Endodermal cell (in vitro differentiated cells): ENCODE results near the gene ZFP57. TPM values are rescaled to one million over a fixed set of nuclear protein-coding genes. Genes with fewer than 3 reads are reported as not detected.
"Not testable (repeated sequence)": the region's sequence is repeated elsewhere in the genome, so short reads cannot be mapped to it uniquely, and the experiment has no call there.

Source experiments
- DNase-seq: peaks from one replicate; pipeline ENCODE4 v3.0.0-alpha.2; 2017
- H3K27ac ChIP-seq: 2 replicates; pipeline ENCODE4 v1.5.1; 2013; ENCODE audit warnings: mild to moderate bottlenecking, low read depth, low read length, moderate library complexity
- H3K27me3 ChIP-seq: 2 replicates; pipeline ENCODE4 v1.6.1; 2013; ENCODE audit warnings: mild to moderate bottlenecking, low read length, moderate library complexity; ENCODE audit not compliant: insufficient read depth, control insufficient read depth, poor library complexity, severe bottlenecking
- H3K36me3 ChIP-seq: 2 replicates; pipeline ENCODE4 v1.7.0; 2013; ENCODE audit warnings: mild to moderate bottlenecking, low read length, moderate library complexity; ENCODE audit not compliant: control insufficient read depth, insufficient read depth
- H3K4me1 ChIP-seq: one replicate; pipeline ENCODE4 v1.7.0; 2013; ENCODE audit warnings: low read length; ENCODE audit not compliant: control insufficient read depth, insufficient read depth
- H3K4me3 ChIP-seq: 2 replicates; pipeline ENCODE4 v1.5.1; 2013; ENCODE audit warnings: mild to moderate bottlenecking, low read length, moderate library complexity
- H3K9ac ChIP-seq: 2 replicates; pipeline ENCODE4 v1.6.1; 2013; ENCODE audit warnings: mild to moderate bottlenecking, low read length, moderate library complexity; ENCODE audit not compliant: poor library complexity, severe bottlenecking; ENCODE audit errors: extremely low read depth
- H3K9me3 ChIP-seq: 2 replicates; pipeline ENCODE4 v1.6.1; 2013; ENCODE audit warnings: mild to moderate bottlenecking, low read length, moderate library complexity; ENCODE audit not compliant: control insufficient read depth
- H3K27ac Mint-ChIP-seq: 2 replicates; pipeline ENCODE4 v1.8.0; 2020; ENCODE audit warnings: mixed read lengths
- H3K27me3 Mint-ChIP-seq: 2 replicates; pipeline ENCODE4 v1.8.0; 2021; ENCODE audit warnings: mild to moderate bottlenecking, mixed read lengths; ENCODE audit not compliant: insufficient read depth
- H3K36me3 Mint-ChIP-seq: 2 replicates; pipeline ENCODE4 v1.8.0; 2020; ENCODE audit warnings: low read depth, mixed read lengths
- H3K4me1 Mint-ChIP-seq: 2 replicates; pipeline ENCODE4 v1.8.0; 2020; ENCODE audit warnings: mixed read lengths
- H3K4me3 Mint-ChIP-seq: 2 replicates; pipeline ENCODE4 v1.8.0; 2020; ENCODE audit warnings: mild to moderate bottlenecking, moderate library complexity, mixed read lengths
- H3K9me3 Mint-ChIP-seq: 2 replicates; pipeline ENCODE4 v1.8.0; 2020; ENCODE audit warnings: mild to moderate bottlenecking, mixed read lengths
- CTCF ChIP-seq: fragments of 200-600 bp; sonication (generic); conservative IDR thresholded peaks from 2 replicates; pipeline ENCODE4 v1.5.0; 2021; ENCODE audit warnings: antibody characterized with exemption, mild to moderate bottlenecking
- WGBS, 2 experiments: methylation state at CpG; one replicate each; pipeline versions ENCODE4 v1.1.5 to v1.1.7; 2013; ENCODE audit warnings: missing lambda C conversion rate in 2 of 2, mixed read lengths in 1 of 2; ENCODE audit not compliant: insufficient coverage in 1 of 2, insufficient read length in 1 of 2; 5-methylcytosine and 5-hydroxymethylcytosine counted together
- total RNA-seq, 2 donors: library from RNA; stranded (reverse); fragmentation: NEBNext Ultra II Directional in 1 of 2; extraction: Animal tissue kit (Norgen Biotek cat#: 25700) in 1 of 2; gene quantifications; 2 replicates in 1 of 2; 3 replicates in 1 of 2; pipeline ENCODE4 v1.2.1, GENCODE V29; 2021

ZFP57 gene
- total RNA-seq, 2 donors from 2014 or later, result 0.24 to 0.59 TPM

- Histone ChIP-seq H3K27me3 (no peaks in the 10 kb centered on the region), H3K4me3 (no peak overlapping the region), H3K9me3 (no peaks in the 10 kb centered on the region), H3K27ac (no peak overlapping the region), H3K4me1 (no peaks in the 10 kb centered on the region), H3K36me3 (no peaks in the 10 kb centered on the region), H3K9ac (no peak overlapping the region)
- TF ChIP-seq CTCF, result no peak
- Mint-ChIP-seq H3K9me3 (no peaks in the 10 kb centered on the region), H3K4me1 (peaks cover 23% of the 10 kb centered on the region), H3K27ac (no peak overlapping the region), H3K36me3 (no peaks in the 10 kb centered on the region), H3K4me3 (no peak overlapping the region), H3K27me3 (peaks cover 5% of the 10 kb centered on the region)
- WGBS, 2 experiments, result 95% methylated on average over 12 of the region's 12 CpGs
- DNase-seq, result no peak
These were observed 7.8 kb downstream of the ZFP57 start for GRCh38 chr6:29673161-29673560.

- not testable (repeated sequence) for H3K36me3 ChIP-seq, H3K27me3 ChIP-seq, H3K9me3 ChIP-seq, H3K9me3 Mint-ChIP-seq, H3K4me3 Mint-ChIP-seq, H3K36me3 Mint-ChIP-seq, DNase-seq, H3K27ac ChIP-seq, H3K9ac ChIP-seq, H3K4me3 ChIP-seq, H3K4me1 ChIP-seq, H3K27me3 Mint-ChIP-seq, H3K27ac Mint-ChIP-seq
- WGBS, 2 experiments, result 83 to 100% methylated on average over 3 to 4 of the region's 5 CpGs
- peaks cover 30% of the 10 kb centered on the region for H3K4me1 Mint-ChIP-seq
These were observed 8.8 kb downstream of the ZFP57 start for GRCh38 chr6:29672116-29672515.

GRCh38 chr6:29671026-29671425 is 9.9 kb downstream of the ZFP57 start:
- Histone ChIP-seq H3K27ac (no peak overlapping the region), H3K36me3 (no peaks in the 10 kb centered on the region), H3K4me1 (no peaks in the 10 kb centered on the region), H3K9me3 (no peaks in the 10 kb centered on the region), H3K4me3 (no peak overlapping the region), H3K27me3 (no peaks in the 10 kb centered on the region), H3K9ac (no peak overlapping the region)
- H3K9me3 Mint-ChIP-seq, result no peaks in the 10 kb centered on the region
- WGBS, 2 experiments, result 88% methylated on average over 1 of the region's 1 CpG; no CpG with 5 or more reads in 1 of the 2 experiments
- no peak for TF ChIP-seq CTCF
- DNase-seq, result no peak
- peaks cover 6% of the 10 kb centered on the region for H3K27me3 Mint-ChIP-seq
- H3K4me1 Mint-ChIP-seq, result peaks cover 33% of the 10 kb centered on the region
- H3K27ac Mint-ChIP-seq, result no peak overlapping the region
- no peak overlapping the region for H3K4me3 Mint-ChIP-seq
- H3K36me3 Mint-ChIP-seq, result no peaks in the 10 kb centered on the region

GRCh38 chr6:29667158-29667557 is 13.8 kb downstream of the ZFP57 start:
- Histone ChIP-seq H3K4me3 (no peak overlapping the region), H3K9ac (no peak overlapping the region), H3K9me3 (no peaks in the 10 kb centered on the region), H3K27ac (no peak overlapping the region), H3K27me3 (no peaks in the 10 kb centered on the region), H3K4me1 (no peaks in the 10 kb centered on the region), H3K36me3 (no peaks in the 10 kb centered on the region)
- no peak overlapping the region for H3K4me3 Mint-ChIP-seq
- DNase-seq, result peak; percentile 80
- no peak for TF ChIP-seq CTCF
- H3K4me1 Mint-ChIP-seq, result peaks cover 36% of the 10 kb centered on the region
- no peaks in the 10 kb centered on the region for H3K36me3 Mint-ChIP-seq
- no peaks in the 10 kb centered on the region for H3K9me3 Mint-ChIP-seq
- 7 to 20% methylated on average over 2 to 5 of the region's 5 CpGs for WGBS, 2 experiments
- H3K27me3 Mint-ChIP-seq, result peaks cover 5% of the 10 kb centered on the region
- peak overlapping the region; percentile 85 for H3K27ac Mint-ChIP-seq
